PFSK-1 (cell line): ENCODE data around the gene FPR1.

Experiments
- FOXP2 ChIP-seq: optimal IDR thresholded peaks from 2 replicates; pipeline ENCODE3; 2011; ENCODE audit warnings: borderline replicate concordance, control low read depth, inconsistent platforms; ENCODE audit not compliant: insufficient read depth; ENCODE audit errors: extremely low read length, extremely low read depth
- POLR2AphosphoS5 ChIP-seq: IDR thresholded peaks from 2 replicates; pipeline ENCODE4 v1.6.1; 2012; ENCODE audit warnings: low read depth, mild to moderate bottlenecking, control low read depth, low read length, moderate library complexity
- SIN3A ChIP-seq: IDR thresholded peaks from 2 replicates; pipeline ENCODE4 v1.6.1; 2012; ENCODE audit warnings: mild to moderate bottlenecking, low read length, moderate library complexity, borderline replicate concordance; ENCODE audit not compliant: insufficient read depth
- TAF1 ChIP-seq: IDR thresholded peaks from 2 replicates; pipeline ENCODE4 v1.6.1; 2012; ENCODE audit warnings: low read length, control low read depth, borderline replicate concordance; ENCODE audit not compliant: insufficient read depth
- TF ChIP-seq, protein P1 (sequence below), 2 experiments: IDR thresholded peaks; 2 replicates each; pipeline versions ENCODE4 v1.6.1 to v1.8.0; 2011 to 2012; ENCODE audit warnings: low read depth in 2 of 2, low read length in 2 of 2, control low read depth in 1 of 2, inconsistent platforms in 1 of 2, mild to moderate bottlenecking in 1 of 2, moderate library complexity in 1 of 2; ENCODE audit not compliant: insufficient read depth in 1 of 2

FPR1 gene

GRCh38 chr19:51727349-51727880, 24.3 kb downstream of the FPR1 start:
- no peak for TF ChIP-seq POLR2AphosphoS5
- no peak for TF ChIP-seq SIN3A
- TF ChIP-seq FOXP2: no peak
- no peak for TF ChIP-seq TAF1
- TF ChIP-seq, protein P1, sequence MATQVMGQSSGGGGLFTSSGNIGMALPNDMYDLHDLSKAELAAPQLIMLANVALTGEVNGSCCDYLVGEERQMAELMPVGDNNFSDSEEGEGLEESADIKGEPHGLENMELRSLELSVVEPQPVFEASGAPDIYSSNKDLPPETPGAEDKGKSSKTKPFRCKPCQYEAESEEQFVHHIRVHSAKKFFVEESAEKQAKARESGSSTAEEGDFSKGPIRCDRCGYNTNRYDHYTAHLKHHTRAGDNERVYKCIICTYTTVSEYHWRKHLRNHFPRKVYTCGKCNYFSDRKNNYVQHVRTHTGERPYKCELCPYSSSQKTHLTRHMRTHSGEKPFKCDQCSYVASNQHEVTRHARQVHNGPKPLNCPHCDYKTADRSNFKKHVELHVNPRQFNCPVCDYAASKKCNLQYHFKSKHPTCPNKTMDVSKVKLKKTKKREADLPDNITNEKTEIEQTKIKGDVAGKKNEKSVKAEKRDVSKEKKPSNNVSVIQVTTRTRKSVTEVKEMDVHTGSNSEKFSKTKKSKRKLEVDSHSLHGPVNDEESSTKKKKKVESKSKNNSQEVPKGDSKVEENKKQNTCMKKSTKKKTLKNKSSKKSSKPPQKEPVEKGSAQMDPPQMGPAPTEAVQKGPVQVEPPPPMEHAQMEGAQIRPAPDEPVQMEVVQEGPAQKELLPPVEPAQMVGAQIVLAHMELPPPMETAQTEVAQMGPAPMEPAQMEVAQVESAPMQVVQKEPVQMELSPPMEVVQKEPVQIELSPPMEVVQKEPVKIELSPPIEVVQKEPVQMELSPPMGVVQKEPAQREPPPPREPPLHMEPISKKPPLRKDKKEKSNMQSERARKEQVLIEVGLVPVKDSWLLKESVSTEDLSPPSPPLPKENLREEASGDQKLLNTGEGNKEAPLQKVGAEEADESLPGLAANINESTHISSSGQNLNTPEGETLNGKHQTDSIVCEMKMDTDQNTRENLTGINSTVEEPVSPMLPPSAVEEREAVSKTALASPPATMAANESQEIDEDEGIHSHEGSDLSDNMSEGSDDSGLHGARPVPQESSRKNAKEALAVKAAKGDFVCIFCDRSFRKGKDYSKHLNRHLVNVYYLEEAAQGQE (IDR thresholded peaks at IDR 0.05; ENCODE audit: insufficient read depth in 1 of 2, low read depth in 2 of 2, low read length in 2 of 2): no peak

DNA sequence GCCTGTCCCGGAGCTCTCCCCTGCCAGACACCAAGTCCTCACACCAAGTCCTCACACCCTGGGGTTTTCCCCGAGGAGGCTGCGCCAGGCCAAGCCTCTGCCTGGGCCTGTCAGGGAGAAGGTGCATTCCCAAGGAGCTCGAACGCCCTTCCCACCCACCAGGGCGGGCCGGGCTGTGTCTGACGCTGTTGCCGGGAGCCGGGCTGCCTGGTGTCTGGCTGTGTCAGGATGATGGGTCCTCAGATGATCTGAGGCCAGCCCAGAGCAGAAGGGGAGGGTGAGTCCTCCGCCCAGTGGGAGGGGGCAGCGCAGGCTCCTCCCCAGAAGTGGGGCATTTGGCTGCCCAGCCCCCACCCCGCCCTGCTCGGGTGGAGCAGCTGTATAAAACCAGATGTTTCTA, 25.6 kb downstream of the FPR1 start:
- TF ChIP-seq, protein P1 (IDR thresholded peaks at IDR 0.05; ENCODE audit: insufficient read depth in 1 of 2, low read depth in 2 of 2, low read length in 2 of 2): no peak
- TF ChIP-seq TAF1 (no peak), FOXP2 (no peak), SIN3A (no peak), POLR2AphosphoS5 (no peak)

DNA sequence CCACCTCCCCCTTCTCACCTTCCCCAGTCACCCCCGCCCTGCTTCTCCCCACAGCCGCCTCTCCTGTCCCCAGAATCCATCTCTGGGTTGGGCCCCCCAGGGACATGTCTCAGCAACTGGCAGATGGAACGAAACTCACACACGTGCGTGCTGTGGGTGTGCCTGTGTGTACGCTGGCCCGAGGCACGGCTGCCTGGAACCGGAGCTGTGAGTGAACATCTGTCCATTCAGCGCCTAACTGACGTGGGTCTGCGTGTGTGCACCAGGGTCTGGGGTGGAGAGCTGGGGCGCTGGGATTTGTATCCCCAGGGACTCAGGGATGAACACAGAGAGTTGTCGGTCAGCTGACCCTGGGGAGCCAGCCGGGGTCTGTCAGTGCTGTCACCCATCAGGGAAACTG, 27.1 kb downstream of the FPR1 start:
- TF ChIP-seq POLR2AphosphoS5 (no peak), SIN3A (no peak), TAF1 (no peak), FOXP2 (no peak)
- TF ChIP-seq, protein P1 (IDR thresholded peaks at IDR 0.05; ENCODE audit: insufficient read depth in 1 of 2, low read depth in 2 of 2, low read length in 2 of 2): no peak

DNA sequence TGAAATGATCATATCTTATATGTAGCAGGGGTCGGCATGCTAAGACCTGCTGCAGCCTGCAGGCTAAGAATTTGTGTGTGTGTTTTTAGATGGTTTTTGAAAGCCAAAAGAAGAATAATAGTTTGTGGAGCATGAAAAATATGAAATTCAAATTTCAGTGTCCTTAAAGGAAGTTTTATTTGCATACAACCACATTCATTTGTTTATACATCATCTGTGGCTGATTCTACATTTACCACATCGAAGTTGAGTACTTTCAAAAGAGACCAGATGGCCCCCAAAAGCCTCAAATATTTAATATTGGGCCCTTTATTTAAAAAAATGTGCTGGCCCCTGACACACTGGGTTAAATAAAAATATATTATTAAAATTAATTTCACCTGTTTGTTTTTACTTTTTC, 29.2 kb downstream of the FPR1 start:
- no peak for TF ChIP-seq FOXP2

GRCh38 chr19:51721905-51722304, 29.8 kb downstream of the FPR1 start:
- TF ChIP-seq POLR2AphosphoS5 (no peak), FOXP2 (no peak), TAF1 (no peak), SIN3A (no peak)
- TF ChIP-seq, protein P1 (IDR thresholded peaks at IDR 0.05; ENCODE audit: insufficient read depth in 1 of 2, low read depth in 2 of 2, low read length in 2 of 2): no peak
